ENCODE results near the gene TPRA1. TPM values are rescaled to one million over a fixed set of nuclear protein-coding genes. Genes with fewer than 3 reads are reported as not detected.

TPRA1 gene
- total RNA-seq, 1 experiment from 2014 or later, result 24.2 TPM

GRCh38 chr3:127639173-127640041 lies 48.9 kb upstream of the TPRA1 start:
- H3K27ac Mint-ChIP-seq, result peak overlapping the region; percentile 32; the same call in 1 of the 2 replicates
- no peaks in the 10 kb centered on the region for H3K9me3 Mint-ChIP-seq
- no peak for DNase-seq (ENCODE audit: low spot score)
- peaks cover 11% of the 10 kb centered on the region for H3K4me1 Mint-ChIP-seq
- TF ChIP-seq ARID4B (CRISPR knock-in tag; IDR thresholded peaks at IDR 0.05; ENCODE audit: borderline replicate concordance) (no peak), USF2 (CRISPR knock-in tag; IDR thresholded peaks at IDR 0.05) (no peak), JUN (CRISPR knock-in tag; IDR thresholded peaks at IDR 0.05) (no peak), ZNF263 (CRISPR knock-in tag; IDR thresholded peaks at IDR 0.05; ENCODE audit: low read depth) (no peak), FOXP1 (CRISPR knock-in tag; IDR thresholded peaks at IDR 0.05; ENCODE audit: borderline replicate concordance) (no peak), IRF2 (CRISPR knock-in tag; IDR thresholded peaks at IDR 0.05; ENCODE audit: borderline replicate concordance, low read depth) (no peak), CBFB (CRISPR knock-in tag; IDR thresholded peaks at IDR 0.05; ENCODE audit: low read depth) (no peak), FOXK1 (CRISPR knock-in tag; IDR thresholded peaks at IDR 0.05) (no peak), NFE2L1 (CRISPR knock-in tag; IDR thresholded peaks at IDR 0.05) (no peak), MXD4 (CRISPR knock-in tag; IDR thresholded peaks at IDR 0.05; ENCODE audit: borderline replicate concordance) (no peak)
- ChIA-PET POLR2A (interaction anchor here (0.9 kb wide), 1 partner anchor 65 kb away, joined by 3 read pairs; no protein-coding TSS in a partner anchor), CTCF (interaction anchor here (1.3 to 1.5 kb wide), 2 partner anchors 12 to 64 kb away, joined by 3 to 5 read pairs; no protein-coding TSS in a partner anchor)
- H3K36me3 Mint-ChIP-seq, result peaks cover 8% of the 10 kb centered on the region
- no peak for ATAC-seq
- H3K27me3 Mint-ChIP-seq (ENCODE audit: low read depth), result no peaks in the 10 kb centered on the region
- H3K4me3 Mint-ChIP-seq, result no peak overlapping the region

- ATAC-seq (no peak), DNase-seq (ENCODE audit: low spot score) (no peak)
- ChIA-PET POLR2A (no interaction called here), CTCF (interaction anchor here (0.9 kb wide), 1 partner anchor 63 kb away, joined by 3 read pairs; no protein-coding TSS in a partner anchor)
- H3K27ac Mint-ChIP-seq, result no peak overlapping the region
- H3K27me3 Mint-ChIP-seq (ENCODE audit: low read depth), result no peaks in the 10 kb centered on the region
- no peak overlapping the region for H3K4me3 Mint-ChIP-seq
- H3K36me3 Mint-ChIP-seq, result peaks cover 2% of the 10 kb centered on the region
- H3K4me1 Mint-ChIP-seq, result peaks cover 13% of the 10 kb centered on the region
- H3K9me3 Mint-ChIP-seq, result no peaks in the 10 kb centered on the region
- TF ChIP-seq NR3C1 (CRISPR knock-in tag; conservative IDR thresholded peaks at IDR 0.05; ENCODE audit: low read depth), result no peak
- no peak for TF ChIP-seq FOXJ3 (CRISPR knock-in tag; IDR thresholded peaks at IDR 0.05; ENCODE audit: borderline replicate concordance)
- TF ChIP-seq ZNF396 (CRISPR knock-in tag; IDR thresholded peaks at IDR 0.05; ENCODE audit: borderline replicate concordance), result no peak
- TF ChIP-seq OVOL2 (CRISPR knock-in tag; IDR thresholded peaks at IDR 0.05; ENCODE audit: borderline replicate concordance), result no peak
- no peak for TF ChIP-seq ZNF317 (CRISPR knock-in tag; IDR thresholded peaks at IDR 0.05; ENCODE audit: borderline replicate concordance, low read depth)
- TF ChIP-seq KAT7 (CRISPR knock-in tag; IDR thresholded peaks at IDR 0.05; ENCODE audit: borderline replicate concordance), result no peak
- TF ChIP-seq SP1 (CRISPR knock-in tag; conservative IDR thresholded peaks at IDR 0.05), result no peak
- TF ChIP-seq IRF2 (CRISPR knock-in tag; IDR thresholded peaks at IDR 0.05; ENCODE audit: borderline replicate concordance, low read depth), result no peak
- TF ChIP-seq RELA (CRISPR knock-in tag; IDR thresholded peaks at IDR 0.05; ENCODE audit: borderline replicate concordance), result no peak
- no peak for TF ChIP-seq CBFB (CRISPR knock-in tag; IDR thresholded peaks at IDR 0.05; ENCODE audit: low read depth)
- no peak for TF ChIP-seq ZNF532 (CRISPR knock-in tag; IDR thresholded peaks at IDR 0.05; ENCODE audit: borderline replicate concordance)
- no peak for TF ChIP-seq CREB1 (CRISPR knock-in tag; IDR thresholded peaks at IDR 0.05)
- TF ChIP-seq HMGA2 (CRISPR knock-in tag; IDR thresholded peaks at IDR 0.05), result no peak
- TF ChIP-seq ZNF423 (CRISPR knock-in tag; IDR thresholded peaks at IDR 0.05), result no peak
- no peak for TF ChIP-seq RORB (CRISPR knock-in tag; IDR thresholded peaks at IDR 0.05)
- TF ChIP-seq TP53 (CRISPR knock-in tag; IDR thresholded peaks at IDR 0.05), result no peak
- TF ChIP-seq NFATC4 (CRISPR knock-in tag; IDR thresholded peaks at IDR 0.05), result no peak
Measured at GRCh38 chr3:127637971-127638370, 47.4 kb upstream of the TPRA1 start.
